ENCODE data around the gene PRKCE.

The PRKCE gene

GRCh38 chr2:46144133-46144800 is 492.8 kb downstream of the PRKCE start:
- no peak for DNase-seq

- DNase-seq, result no peak
Observed at GRCh38 chr2:46145017-46145416, 493.5 kb downstream of the PRKCE start.

GRCh38 chr2:46145840-46146239 is 494.4 kb downstream of the PRKCE start:
- DNase-seq, result no peak

- no peak for DNase-seq
Observed at GRCh38 chr2:46146866-46147502, 495.5 kb downstream of the PRKCE start.

- DNase-seq, result no peak
Observed at GRCh38 chr2:46147626-46148368, 496.3 kb downstream of the PRKCE start.

GRCh38 chr2:46148369-46148736 is 496.9 kb downstream of the PRKCE start:
- DNase-seq, result no peak

GRCh38 chr2:46150445-46150955 is 499.0 kb downstream of the PRKCE start:
- no peak for DNase-seq

- no peak for DNase-seq
Observed at GRCh38 chr2:46151577-46151976, 500.1 kb downstream of the PRKCE start.

GRCh38 chr2:46153996-46154753 is 502.7 kb downstream of the PRKCE start:
- no peak for DNase-seq

- DNase-seq, result no peak
Observed at GRCh38 chr2:46157072-46157965, 505.8 kb downstream of the PRKCE start.

GRCh38 chr2:46157966-46158310 is 506.5 kb downstream of the PRKCE start:
- no peak for DNase-seq

GRCh38 chr2:46158661-46159060 is 507.2 kb downstream of the PRKCE start:
- no peak for DNase-seq

GRCh38 chr2:46160326-46160725 is 508.9 kb downstream of the PRKCE start:
- DNase-seq, result no peak

GRCh38 chr2:46161315-46161714 is 509.8 kb downstream of the PRKCE start:
- DNase-seq, result no peak

GRCh38 chr2:46161911-46162310 is 510.4 kb downstream of the PRKCE start:
- no peak for DNase-seq

- DNase-seq, result no peak
Observed at GRCh38 chr2:46162329-46163097, 511.0 kb downstream of the PRKCE start.

GRCh38 chr2:46163098-46163430 is 511.6 kb downstream of the PRKCE start:
- DNase-seq, result no peak

- no peak for DNase-seq
Observed at GRCh38 chr2:46163804-46164528, 512.5 kb downstream of the PRKCE start.

- DNase-seq, result no peak
Observed at GRCh38 chr2:46164529-46165301, 513.2 kb downstream of the PRKCE start.

GRCh38 chr2:46165916-46166315 is 514.4 kb downstream of the PRKCE start:
- no peak for DNase-seq

Measured in stimulated activated CD4-positive, alpha-beta T cell treated with anti-CD3 and anti-CD28 coated beads, Interleukin-4, amount 100 ng/mL, for 4 hours (primary cell).